ENCODE measurements around the gene FGR. TPM values are rescaled to one million over a fixed set of nuclear protein-coding genes. Genes with fewer than 3 reads are reported as not detected.

Gene FGR
- total and polyA plus RNA-seq, 8 donors, result 3.1 to 126 (median 4.7) TPM

DNA sequence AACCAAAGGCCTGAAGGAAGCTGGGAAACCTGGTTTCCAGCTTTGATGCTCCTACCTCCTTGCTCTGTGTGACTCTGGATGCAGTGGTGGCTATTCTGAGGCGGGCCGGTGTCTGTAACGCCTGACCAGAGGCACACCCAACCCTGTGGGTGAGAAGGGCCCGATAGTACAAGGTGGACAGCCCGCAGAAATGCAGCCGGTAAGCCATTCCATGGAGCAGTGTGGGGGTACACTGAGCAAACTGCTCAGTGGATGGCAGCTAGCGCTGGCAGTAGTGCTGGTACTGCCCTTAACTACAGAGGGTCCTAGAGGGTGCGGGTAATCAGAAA is 67.0 kb downstream of the FGR start:
- ATAC-seq (no peak), DNase-seq (no peak)
- intact Hi-C loops (cut with DNase I), result no loop called here
- Histone ChIP-seq H3K36me3 (no peaks in the 10 kb centered on the region), H3K4me3 (peak overlapping the region in 1 of 2 donors; percentile 36), H3K4me1 (peaks cover 67 to 82% of the 10 kb centered on the region in 2 donors), H3K27me3 (no peaks in the 10 kb centered on the region), H3K9me3 (no peaks in the 10 kb centered on the region), H3K27ac (peak overlapping the region; percentile 9 to 57)
- TF ChIP-seq, protein P1, sequence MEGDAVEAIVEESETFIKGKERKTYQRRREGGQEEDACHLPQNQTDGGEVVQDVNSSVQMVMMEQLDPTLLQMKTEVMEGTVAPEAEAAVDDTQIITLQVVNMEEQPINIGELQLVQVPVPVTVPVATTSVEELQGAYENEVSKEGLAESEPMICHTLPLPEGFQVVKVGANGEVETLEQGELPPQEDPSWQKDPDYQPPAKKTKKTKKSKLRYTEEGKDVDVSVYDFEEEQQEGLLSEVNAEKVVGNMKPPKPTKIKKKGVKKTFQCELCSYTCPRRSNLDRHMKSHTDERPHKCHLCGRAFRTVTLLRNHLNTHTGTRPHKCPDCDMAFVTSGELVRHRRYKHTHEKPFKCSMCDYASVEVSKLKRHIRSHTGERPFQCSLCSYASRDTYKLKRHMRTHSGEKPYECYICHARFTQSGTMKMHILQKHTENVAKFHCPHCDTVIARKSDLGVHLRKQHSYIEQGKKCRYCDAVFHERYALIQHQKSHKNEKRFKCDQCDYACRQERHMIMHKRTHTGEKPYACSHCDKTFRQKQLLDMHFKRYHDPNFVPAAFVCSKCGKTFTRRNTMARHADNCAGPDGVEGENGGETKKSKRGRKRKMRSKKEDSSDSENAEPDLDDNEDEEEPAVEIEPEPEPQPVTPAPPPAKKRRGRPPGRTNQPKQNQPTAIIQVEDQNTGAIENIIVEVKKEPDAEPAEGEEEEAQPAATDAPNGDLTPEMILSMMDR (IDR thresholded peaks at IDR 0.05), result no peak

DNA sequence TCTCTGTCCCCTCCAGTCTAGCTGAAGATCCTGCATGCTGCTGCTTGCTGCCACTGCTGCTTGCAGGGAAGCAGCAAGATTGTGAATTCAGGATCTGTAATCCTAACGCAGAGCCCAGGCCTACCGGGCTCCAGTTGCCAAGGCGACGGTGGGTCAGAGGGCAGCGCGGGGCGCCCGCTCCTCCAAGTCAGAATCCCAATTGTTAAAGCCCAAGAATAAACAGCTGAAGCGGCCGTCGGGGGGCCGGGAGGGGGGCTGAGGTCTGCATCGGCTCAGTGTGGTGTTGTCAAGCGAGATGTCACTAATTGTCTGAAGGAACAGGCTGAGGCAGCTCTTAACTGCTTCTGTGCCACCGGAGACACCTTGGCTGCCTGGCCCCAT is 67.8 kb downstream of the FGR start:
- DNase-seq, result no peak
- intact Hi-C loops (cut with DNase I), result no loop called here
- Histone ChIP-seq H3K27ac (no peak overlapping the region), H3K27me3 (no peaks in the 10 kb centered on the region), H3K4me1 (peaks cover 68 to 84% of the 10 kb centered on the region in 2 donors), H3K4me3 (no peak overlapping the region), H3K36me3 (no peaks in the 10 kb centered on the region), H3K9me3 (no peaks in the 10 kb centered on the region)
- no peak for ATAC-seq
- TF ChIP-seq, protein P1 (IDR thresholded peaks at IDR 0.05), result no peak

DNA sequence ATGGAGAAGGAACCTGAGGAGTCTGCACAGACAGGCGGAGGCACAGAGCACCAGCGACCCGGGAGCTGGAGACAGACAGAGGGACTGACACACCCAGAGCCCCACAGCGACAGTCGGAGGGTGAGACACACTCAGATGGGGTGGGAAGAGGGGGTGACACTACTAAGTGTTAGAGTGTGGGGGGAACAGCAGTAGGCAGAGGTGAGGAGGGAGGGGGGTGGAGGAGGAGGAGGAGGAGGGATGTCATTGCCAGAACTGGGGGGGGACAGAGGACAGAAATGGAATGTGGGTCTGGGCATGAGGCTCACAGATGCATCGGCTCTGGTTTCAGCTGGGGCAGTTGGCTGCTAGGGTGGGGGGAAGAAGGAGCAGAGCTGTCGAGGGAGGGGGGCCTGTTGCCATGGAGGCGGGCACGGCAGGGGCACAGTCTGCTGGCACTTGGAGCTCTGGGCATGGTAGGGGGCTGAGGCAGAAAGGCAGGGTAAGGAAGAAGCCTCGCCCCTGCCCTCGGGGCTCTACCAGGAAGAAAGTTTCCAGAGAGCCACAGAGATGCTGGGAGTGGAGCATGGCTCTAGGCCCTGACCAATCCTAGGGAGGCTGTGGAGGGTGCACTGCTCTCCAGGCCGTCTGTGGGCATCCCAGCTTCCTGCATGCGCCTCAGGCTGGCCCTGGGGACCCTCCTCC is 68.4 kb downstream of the FGR start:
- TF ChIP-seq, protein P1 (IDR thresholded peaks at IDR 0.05), result no peak
- no peak overlapping the region for H3K4me3 ChIP-seq
- H3K27ac ChIP-seq, result no peak overlapping the region
- H3K9me3 ChIP-seq, result no peaks in the 10 kb centered on the region
- no peaks in the 10 kb centered on the region for H3K36me3 ChIP-seq
- peaks cover 68 to 84% of the 10 kb centered on the region in 2 donors for H3K4me1 ChIP-seq
- H3K27me3 ChIP-seq, result no peaks in the 10 kb centered on the region
- DNase-seq (no peak), ATAC-seq (no peak)
- intact Hi-C loops (cut with DNase I), result no loop called here

DNA sequence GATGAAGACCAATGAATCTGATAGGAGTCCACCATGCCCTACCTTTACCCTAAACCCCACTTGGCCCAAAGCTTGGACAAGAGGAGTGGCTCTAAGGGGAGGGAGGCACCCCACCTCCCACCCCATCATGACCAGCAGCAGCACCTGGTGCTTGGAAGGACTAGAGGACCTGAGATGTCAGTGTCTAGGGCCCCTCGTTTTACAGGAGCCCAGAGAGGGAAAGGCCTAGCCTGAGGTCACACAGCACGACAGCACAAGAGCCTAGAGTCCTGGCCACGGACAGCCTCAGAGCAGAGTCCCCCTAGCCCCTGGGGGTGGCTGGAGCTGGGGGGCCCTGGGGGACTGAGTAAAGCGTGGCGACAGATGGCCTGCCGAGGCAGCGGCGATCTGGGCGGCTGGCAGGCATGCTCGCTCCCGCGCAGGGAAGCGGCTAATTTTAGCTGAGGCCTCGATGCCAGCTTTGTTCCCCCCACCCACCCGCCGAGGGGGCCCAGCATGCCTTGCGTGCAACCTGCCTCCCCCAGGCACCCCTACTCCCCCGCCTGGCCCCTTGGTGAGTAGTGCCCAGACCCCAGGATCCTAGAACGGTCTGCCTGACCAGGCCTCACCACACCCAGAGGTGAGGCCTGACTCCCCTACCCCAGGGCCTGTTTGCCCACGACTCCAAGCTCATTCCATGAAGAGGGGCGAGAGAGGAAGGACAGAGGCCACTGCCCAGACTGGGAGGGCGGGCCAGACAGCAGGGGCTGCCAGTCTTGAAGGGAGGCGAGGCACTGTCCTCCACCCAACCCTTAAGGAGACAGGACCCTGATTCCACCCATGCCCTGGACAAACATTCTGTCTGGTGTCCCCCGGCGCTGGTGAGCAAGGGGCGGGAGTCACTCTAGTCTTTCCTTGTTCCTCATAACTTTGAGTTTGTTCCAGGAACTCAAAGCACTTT is 70.0 kb downstream of the FGR start:
- no peak for DNase-seq
- TF ChIP-seq, protein P1 (IDR thresholded peaks at IDR 0.05), result no peak
- ATAC-seq, result no peak
- Histone ChIP-seq H3K4me1 (peaks cover 60 to 79% of the 10 kb centered on the region in 2 donors), H3K27me3 (no peaks in the 10 kb centered on the region), H3K4me3 (no peak overlapping the region), H3K9me3 (no peaks in the 10 kb centered on the region), H3K36me3 (no peaks in the 10 kb centered on the region), H3K27ac (peak overlapping the region; percentile 71 to 74)
- intact Hi-C loops (cut with DNase I), result no loop called here
